Measurements from ENCODE around the gene RAB11A.

DNA sequence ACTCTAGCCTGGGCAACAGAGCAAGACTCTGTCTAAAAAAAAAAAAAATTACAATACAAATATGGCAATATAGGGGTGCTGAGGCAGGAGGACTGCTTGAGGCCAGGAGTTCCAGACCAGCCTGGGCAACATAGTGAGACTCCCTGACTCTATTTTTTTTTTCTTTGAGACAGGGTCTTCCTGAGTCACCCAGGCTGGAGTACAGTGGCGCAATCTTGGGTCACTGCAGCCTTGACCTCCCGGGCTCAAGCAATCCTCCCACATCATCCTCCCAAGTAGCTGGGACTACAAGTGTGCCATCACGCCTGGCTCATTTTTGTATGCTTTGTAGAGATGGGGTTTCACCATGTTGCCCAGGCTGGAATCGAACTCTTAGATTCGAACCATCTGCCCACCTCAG is 17.3 kb upstream of the RAB11A start:
- no peak for TF ChIP-seq POLR2AphosphoS5 (IDR thresholded peaks at IDR 0.05)
- no peak for TF ChIP-seq POLR2A (IDR thresholded peaks at IDR 0.05)
- TF ChIP-seq, protein P1, sequence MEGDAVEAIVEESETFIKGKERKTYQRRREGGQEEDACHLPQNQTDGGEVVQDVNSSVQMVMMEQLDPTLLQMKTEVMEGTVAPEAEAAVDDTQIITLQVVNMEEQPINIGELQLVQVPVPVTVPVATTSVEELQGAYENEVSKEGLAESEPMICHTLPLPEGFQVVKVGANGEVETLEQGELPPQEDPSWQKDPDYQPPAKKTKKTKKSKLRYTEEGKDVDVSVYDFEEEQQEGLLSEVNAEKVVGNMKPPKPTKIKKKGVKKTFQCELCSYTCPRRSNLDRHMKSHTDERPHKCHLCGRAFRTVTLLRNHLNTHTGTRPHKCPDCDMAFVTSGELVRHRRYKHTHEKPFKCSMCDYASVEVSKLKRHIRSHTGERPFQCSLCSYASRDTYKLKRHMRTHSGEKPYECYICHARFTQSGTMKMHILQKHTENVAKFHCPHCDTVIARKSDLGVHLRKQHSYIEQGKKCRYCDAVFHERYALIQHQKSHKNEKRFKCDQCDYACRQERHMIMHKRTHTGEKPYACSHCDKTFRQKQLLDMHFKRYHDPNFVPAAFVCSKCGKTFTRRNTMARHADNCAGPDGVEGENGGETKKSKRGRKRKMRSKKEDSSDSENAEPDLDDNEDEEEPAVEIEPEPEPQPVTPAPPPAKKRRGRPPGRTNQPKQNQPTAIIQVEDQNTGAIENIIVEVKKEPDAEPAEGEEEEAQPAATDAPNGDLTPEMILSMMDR (IDR thresholded peaks at IDR 0.05), result no peak
- TF ChIP-seq EP300 (IDR thresholded peaks at IDR 0.05; ENCODE audit: low read depth), result no peak

All from transverse colon (tissue), 4 donors.